GM13976 (cell line): ENCODE results near the gene SPECC1.

ENCODE experiments used
- DNase-seq: peaks from one replicate; pipeline ENCODE4 v3.0.0; 2012; ENCODE audit warnings: low spot score
- in situ Hi-C: fragments of 300-500 bp; cut with MboI; formaldehyde crosslinking; loops from one replicate; pipeline ENCODE4 v1.12.0; 2022; ENCODE audit warnings: low sequenced_read_pairs, mixed read lengths, inconsistent platforms; ENCODE audit not compliant: unreplicated experiment
- TF ChIP-seq, protein P1 (sequence below): IDR thresholded peaks from 2 replicates; pipeline ENCODE4 v1.5.1; 2012; ENCODE audit warnings: borderline replicate concordance, mild to moderate bottlenecking; ENCODE audit not compliant: insufficient read depth; ENCODE audit errors: extremely low read depth, missing control alignments, control extremely low read depth

Gene SPECC1

DNA sequence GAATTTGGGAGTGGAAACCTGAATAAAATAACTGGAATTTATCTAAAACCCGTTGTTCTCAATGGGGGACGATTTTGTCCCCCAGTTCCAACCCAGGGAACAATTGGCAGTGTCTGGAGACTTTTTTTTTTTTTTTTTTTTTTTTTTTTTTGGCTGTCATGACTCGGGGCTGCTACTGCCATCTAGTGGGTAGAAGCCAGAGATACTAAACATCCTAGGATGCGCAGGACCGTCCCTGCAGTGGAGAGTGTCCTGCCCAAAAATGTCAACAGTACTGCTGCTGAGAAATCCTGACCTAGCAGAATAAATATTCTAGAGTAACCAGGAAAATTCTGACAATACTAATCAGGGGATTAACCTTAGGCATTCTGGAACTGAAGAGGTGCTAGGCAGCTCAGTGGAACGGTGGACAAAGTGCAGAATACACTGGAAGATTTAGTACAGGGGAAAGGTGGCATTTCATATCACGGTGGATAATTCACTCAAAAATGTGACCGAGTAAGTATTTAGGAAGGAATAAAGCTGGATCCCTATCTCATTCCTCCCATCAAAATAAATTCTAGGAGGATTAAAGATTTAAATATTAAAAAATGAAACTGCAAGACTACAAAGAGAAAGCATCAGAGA, 107.6 kb downstream of the SPECC1 start:
- in situ Hi-C loops, result loop anchor here (10.0 kb wide), 1 partner anchor 198 kb away; no protein-coding TSS in a partner anchor

GRCh38 chr17:20118280-20118679, 109.1 kb downstream of the SPECC1 start:
- in situ Hi-C loops, result loop anchor here (10.0 kb wide), 1 partner anchor 197 kb away; no protein-coding TSS in a partner anchor
- DNase-seq, result no peak
- TF ChIP-seq, protein P1, sequence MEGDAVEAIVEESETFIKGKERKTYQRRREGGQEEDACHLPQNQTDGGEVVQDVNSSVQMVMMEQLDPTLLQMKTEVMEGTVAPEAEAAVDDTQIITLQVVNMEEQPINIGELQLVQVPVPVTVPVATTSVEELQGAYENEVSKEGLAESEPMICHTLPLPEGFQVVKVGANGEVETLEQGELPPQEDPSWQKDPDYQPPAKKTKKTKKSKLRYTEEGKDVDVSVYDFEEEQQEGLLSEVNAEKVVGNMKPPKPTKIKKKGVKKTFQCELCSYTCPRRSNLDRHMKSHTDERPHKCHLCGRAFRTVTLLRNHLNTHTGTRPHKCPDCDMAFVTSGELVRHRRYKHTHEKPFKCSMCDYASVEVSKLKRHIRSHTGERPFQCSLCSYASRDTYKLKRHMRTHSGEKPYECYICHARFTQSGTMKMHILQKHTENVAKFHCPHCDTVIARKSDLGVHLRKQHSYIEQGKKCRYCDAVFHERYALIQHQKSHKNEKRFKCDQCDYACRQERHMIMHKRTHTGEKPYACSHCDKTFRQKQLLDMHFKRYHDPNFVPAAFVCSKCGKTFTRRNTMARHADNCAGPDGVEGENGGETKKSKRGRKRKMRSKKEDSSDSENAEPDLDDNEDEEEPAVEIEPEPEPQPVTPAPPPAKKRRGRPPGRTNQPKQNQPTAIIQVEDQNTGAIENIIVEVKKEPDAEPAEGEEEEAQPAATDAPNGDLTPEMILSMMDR, result no peak

More for the DNA sequence above, 107.6 kb downstream of the SPECC1 start:
- DNase-seq, result peak; percentile 58
- TF ChIP-seq, protein P1, result peak; percentile 50

- no peak for DNase-seq
- in situ Hi-C loops, result no loop called here
- TF ChIP-seq, protein P1, result no peak
Observed at GRCh38 chr17:20120836-20121235, 111.7 kb downstream of the SPECC1 start.

GRCh38 chr17:20121359-20122253, 112.4 kb downstream of the SPECC1 start:
- in situ Hi-C loops, result no loop called here
- DNase-seq, result peak; percentile 79
- TF ChIP-seq, protein P1, result peak; percentile 74

DNA sequence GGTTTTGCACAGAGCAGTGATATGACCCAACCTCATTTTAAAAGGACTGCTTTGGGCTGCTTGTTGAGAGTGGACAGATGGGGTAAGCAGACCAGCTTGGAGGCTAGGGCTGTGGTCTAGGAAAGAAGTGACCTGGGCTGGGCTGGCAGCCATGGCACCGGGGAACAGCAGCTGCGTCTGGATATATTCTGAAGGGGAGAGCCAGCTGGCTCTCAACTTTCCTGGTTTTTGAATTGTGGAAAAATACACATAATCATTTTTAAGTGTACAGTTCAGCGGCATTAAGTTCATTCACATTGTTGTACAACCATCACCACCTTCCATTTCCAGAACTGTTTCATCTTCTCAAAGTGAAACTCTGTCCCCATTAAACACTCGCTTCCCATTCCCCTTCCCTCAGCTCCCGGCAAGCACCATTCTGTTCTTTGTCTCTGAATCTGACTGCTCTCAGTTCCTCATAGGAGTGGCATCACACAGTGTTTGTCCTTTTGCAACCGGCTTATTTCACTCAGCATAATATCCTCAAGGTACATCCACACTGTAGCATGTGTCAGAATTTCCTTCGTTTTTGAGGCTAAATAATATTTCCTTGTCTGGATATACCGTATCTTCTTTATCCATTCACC, 113.2 kb downstream of the SPECC1 start:
- TF ChIP-seq, protein P1, result no peak
- no peak for DNase-seq

GRCh38 chr17:20123209-20123608, 114.0 kb downstream of the SPECC1 start:
- in situ Hi-C loops, result no loop called here
- TF ChIP-seq, protein P1, result no peak

More for the DNA sequence above, 113.2 kb downstream of the SPECC1 start:
- in situ Hi-C loops, result no loop called here

More at GRCh38 chr17:20123209-20123608, 114.0 kb downstream of the SPECC1 start:
- DNase-seq, result no peak
